Peyer's patch (tissue), 4 donors: ENCODE data around the gene CYP2D6.
"Not testable (repeated sequence)": the region's sequence is repeated elsewhere in the genome, so short reads cannot be mapped to it uniquely, and the experiment has no call there.

Experiments used
- POLR2A ChIP-seq, 2 donors: fragments of 450-650 bp; IDR thresholded peaks; one replicate each; pipeline ENCODE4 v1.5.1; 2017; ENCODE audit warnings: antibody characterized with exemption in 2 of 2, mild to moderate bottlenecking in 2 of 2, moderate library complexity in 2 of 2
- TF ChIP-seq, protein P1 (sequence below), 6 experiments: fragments of 450-650 bp in 4 of 6; fragments of 200-600 bp in 2 of 6; sonication (generic) in 1 of 6; IDR thresholded peaks; one replicate each; pipeline ENCODE4 v1.5.1; 2017 to 2019; ENCODE audit warnings: antibody characterized with exemption in 6 of 6, mild to moderate bottlenecking in 3 of 6, moderate library complexity in 1 of 6

DNA sequence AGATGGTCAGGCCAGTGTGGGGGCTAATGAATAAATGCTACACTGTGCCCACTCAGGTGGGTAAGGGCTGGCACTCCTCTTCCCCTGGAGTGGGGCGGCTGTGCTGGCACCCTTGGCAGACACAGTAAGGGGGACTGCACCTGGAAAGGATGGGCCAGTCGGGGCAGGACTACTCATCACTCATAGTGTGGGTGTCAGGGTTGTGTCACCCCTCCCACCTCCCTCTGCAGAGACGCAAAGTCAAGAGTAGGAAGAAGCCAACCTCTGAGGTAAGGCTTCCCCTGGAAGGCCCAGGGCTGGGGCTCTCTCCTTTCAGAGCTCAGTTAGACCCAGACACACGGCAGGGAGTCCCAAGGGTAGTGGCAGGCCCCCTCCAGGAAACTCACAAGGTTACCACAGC lies 5.1 kb upstream of the CYP2D6 start:
- TF ChIP-seq, protein P1, sequence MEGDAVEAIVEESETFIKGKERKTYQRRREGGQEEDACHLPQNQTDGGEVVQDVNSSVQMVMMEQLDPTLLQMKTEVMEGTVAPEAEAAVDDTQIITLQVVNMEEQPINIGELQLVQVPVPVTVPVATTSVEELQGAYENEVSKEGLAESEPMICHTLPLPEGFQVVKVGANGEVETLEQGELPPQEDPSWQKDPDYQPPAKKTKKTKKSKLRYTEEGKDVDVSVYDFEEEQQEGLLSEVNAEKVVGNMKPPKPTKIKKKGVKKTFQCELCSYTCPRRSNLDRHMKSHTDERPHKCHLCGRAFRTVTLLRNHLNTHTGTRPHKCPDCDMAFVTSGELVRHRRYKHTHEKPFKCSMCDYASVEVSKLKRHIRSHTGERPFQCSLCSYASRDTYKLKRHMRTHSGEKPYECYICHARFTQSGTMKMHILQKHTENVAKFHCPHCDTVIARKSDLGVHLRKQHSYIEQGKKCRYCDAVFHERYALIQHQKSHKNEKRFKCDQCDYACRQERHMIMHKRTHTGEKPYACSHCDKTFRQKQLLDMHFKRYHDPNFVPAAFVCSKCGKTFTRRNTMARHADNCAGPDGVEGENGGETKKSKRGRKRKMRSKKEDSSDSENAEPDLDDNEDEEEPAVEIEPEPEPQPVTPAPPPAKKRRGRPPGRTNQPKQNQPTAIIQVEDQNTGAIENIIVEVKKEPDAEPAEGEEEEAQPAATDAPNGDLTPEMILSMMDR (IDR thresholded peaks at IDR 0.05): not testable (repeated sequence)
- TF ChIP-seq POLR2A (IDR thresholded peaks at IDR 0.05): not testable (repeated sequence)
